Stimulated activated CD8-positive, alpha-beta memory T cell treated with anti-CD3 and anti-CD28 coated beads, Interleukin-12 subunit alpha, Interleukin-12 subunit beta, amount 100 ng/mL, for 24 hours (primary cell): Measurements from ENCODE around the gene PITPNC1.
"Not testable (repeated sequence)": the region's sequence is repeated elsewhere in the genome, so short reads cannot be mapped to it uniquely, and the experiment has no call there.

Experiments
- DNase-seq: peaks from one replicate; pipeline ENCODE4 v3.0.0-alpha.2; 2020; ENCODE audit errors: extremely low read depth

The PITPNC1 gene

DNA sequence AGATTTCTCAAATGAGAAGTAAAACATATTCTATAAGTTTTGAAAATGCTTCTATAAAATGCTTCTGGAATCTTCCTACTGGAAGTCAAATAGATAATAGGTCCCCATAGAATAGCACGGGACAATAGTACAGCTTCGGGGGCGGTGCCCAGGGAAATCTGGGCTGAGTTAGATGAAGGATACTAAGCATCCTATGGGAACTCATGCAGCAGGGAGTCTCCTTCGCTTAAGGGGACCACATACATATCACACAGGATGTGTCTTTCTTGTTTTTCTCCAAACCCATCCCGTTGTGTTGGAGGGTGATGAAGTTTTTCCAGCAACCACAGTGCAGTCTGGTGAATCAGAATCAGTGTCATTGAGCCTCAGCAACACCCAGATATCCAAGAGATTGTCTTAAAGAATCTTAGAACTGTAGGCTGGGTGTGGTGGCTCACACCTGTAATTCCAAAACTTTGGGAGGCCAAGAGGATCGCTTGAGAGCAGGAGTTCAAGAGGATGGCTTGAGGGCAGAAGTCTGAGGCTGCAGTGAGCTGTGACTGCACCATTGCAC, 84.2 kb downstream of the PITPNC1 start:
- no peak for DNase-seq

DNA sequence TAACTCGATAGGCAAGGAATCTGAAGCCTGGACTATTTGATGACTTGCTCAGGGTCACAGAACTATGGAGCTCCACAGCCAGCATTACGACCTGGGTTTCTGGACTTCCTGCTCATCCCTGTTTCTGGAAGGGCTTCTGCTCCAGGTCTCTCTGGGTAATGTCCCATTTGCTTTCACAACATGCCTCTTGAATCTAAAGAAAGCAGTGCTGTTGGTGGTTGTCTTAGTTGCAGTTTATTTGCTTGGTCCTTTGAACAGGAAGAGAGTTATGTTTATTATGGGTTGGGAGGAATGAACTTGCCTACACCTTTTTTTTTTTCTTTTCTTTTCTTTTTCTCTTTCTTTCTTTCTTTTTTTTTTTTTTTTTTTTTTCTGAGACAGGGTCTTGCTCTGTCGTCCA, 84.8 kb downstream of the PITPNC1 start:
- no peak for DNase-seq

DNA sequence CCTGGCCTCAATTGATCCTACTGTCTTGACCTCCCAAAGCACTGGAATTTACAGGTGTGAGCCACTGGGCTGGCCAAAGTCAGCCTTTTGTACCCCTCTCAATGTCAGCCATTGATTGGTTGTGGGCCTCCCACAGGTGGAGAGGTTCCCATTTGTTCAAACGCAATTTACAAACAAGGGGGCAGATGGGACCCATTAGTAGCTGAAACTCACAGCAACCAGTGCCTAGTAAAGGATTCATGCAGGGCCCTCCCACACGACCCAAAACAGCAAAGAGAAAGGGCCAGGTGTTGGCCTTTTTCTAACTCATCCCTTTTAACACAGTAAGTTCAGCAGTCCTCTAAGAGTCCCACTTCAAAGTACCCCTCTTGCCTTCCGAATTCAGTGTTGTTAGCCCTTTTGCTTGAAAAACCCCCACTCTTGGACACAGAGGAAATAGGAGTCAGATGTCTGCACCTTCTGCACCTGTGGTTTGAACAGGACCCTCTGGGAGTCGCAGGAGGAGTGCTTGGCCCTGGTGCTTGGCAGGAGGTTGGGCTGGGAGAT, 89.2 kb downstream of the PITPNC1 start:
- DNase-seq, result no peak

DNA sequence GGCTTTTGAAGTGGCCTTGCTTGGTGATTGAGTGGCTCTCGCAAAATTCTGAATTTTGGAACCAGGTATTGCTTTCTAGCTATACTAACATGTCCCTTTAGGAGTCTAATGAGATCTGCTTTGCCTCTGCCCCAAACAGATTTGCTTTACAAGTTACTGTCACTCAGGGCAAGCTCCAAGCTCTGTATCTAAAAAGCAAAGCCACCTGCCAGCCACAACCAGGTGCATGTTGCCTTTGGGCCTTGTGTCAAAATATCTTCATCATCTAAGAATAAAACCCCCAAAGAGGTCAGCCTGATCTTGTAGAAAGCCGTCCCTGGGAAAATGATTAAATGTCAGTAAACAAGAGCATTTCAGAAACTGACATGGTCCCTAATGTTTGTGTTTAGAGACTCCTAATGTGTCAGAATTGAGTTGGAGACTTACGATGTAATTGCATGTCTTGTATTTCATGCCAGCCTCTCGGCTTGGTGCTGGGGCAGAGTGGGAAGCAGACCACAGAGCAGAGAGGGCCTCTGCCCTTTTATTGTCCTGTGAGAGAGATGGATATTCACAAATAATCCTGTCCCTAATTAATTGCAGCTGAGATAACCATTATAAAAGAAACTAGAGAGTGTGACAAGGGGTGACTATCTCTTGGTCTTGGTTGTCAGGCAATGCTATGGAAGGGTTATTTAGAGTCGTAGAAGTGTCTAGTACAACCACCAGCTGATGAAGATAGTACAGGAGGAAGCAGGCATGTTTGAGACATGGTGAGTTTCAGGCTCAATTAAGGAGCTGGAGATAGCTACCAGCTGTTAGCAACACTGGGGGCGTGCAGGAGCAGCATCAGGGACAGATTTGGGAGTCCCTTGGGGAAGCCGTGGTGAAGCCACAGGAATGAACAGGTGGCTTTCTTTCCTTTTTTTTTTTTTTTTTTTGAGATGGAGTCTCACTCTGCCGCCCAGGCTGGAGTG, 90.7 kb downstream of the PITPNC1 start:
- no peak for DNase-seq

DNA sequence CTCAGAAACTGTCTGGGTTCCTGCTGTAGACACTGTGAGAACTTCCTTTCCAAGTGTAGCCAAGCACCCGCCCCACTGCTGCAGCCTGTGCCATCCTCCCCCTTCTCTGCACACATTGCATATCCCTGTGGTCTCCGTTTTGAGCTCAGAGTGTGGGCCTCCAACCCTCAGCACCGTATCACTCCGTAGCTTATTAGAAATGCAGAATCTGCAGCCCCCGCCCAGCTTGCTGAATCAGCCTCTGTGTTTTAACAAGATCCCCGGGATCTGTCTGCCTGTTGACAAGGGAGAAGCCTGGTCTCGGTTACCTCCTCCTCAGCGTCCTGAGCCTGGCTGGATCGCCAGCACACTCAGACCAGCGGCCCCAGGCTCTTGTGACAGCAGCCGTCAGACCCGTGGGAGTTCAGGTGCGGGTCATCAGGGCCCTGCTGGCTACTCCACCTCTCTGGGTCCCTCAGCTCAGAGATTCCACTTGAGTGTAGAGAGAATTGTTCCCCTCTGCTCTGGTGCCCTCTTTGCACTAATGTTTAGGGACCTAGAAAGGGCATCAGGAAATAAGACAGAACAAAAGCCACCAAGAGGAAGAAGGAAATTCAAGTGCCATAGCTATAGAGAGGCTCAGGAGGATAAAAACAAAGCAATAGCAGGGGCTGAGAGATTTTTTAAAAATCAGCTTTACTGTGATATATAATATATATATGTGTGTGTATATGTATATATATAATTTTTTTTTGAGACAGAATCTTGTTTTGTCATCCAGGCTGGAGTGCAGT, 92.3 kb downstream of the PITPNC1 start:
- DNase-seq, result no peak

DNA sequence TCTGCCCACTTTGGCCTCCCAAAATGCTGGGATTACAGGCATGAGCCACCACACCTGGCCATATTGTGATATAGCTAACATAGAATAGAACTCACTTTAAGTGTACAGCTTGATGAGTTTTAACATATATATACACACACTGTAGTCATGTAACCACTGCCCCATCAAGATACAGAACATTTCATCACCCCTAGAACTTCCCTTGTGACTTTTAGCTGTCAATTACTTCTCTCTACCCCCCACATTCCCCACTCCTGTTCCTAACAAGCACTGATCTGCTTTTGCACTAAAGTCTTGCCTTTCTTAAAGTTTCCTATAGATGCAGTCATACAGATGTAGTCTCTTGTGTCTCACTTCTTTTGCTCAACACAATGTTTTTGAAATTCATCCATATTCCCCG, 93.1 kb downstream of the PITPNC1 start:
- no peak for DNase-seq

DNA sequence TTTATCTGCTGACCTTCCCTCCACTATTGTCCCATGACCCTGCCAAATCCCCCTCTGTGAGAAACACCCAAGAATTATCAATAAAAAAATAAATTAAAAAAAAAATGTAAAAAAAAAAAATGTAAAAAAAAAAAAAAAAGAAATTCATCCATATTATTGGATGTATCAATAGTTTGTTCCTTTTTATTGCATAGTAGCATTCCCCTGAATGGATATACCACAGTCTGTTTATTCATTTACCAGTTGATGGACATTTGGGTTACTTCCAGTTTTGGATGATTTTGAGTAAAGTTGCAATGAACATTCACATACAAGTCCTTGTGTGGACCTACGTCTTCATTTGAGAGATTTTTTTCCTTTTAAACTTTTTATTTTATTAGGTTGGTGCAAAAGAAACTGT, 94.0 kb downstream of the PITPNC1 start:
- no peak for DNase-seq

DNA sequence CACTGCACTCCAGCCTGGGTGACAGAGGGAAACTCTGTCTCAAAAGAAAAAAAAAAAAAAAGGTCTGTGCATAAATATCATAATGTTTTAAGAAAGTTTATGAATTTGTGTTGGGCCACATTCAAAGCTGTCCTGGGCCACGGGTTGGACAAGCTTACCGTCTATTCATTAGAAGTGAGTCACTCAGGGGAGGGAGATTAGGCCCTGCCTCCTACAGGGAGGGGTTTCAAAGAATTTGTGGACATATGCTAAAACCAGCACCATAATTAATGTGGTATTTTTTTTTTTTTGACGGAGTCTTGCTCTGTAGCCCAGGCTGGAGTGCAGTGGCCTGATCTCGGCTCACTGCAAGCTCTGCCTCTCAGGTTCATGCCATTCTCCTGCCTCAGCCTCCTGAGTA, 95.5 kb downstream of the PITPNC1 start:
- DNase-seq, result not testable (repeated sequence)

DNA sequence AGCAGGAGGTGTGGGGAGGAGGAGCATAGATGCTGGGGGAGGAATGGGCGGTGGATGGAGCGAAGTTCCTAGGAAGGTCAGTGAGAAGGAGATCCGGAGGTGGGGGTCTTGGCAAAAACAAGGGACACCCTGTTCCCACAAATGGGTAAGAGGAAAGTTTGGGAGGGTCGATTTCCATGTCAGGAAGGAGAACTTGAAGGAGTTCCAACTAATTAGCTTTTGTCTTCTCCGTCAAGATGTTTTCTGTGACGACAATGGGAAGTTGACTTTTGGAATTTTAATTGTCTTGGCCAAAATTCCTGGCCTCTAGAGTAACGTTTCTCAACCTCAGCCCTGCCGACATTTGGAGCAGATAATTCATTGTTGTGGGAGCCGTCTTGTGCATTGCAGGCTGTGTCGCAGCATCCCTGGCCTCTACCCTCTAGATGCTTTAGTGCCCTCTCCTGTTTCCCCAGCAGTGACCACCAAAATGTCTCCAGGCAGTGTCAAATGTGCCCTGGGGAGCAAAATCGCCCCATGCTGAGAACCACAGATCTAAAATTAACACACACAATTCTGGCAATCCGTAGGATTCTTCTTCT, 97.1 kb downstream of the PITPNC1 start:
- no peak for DNase-seq

DNA sequence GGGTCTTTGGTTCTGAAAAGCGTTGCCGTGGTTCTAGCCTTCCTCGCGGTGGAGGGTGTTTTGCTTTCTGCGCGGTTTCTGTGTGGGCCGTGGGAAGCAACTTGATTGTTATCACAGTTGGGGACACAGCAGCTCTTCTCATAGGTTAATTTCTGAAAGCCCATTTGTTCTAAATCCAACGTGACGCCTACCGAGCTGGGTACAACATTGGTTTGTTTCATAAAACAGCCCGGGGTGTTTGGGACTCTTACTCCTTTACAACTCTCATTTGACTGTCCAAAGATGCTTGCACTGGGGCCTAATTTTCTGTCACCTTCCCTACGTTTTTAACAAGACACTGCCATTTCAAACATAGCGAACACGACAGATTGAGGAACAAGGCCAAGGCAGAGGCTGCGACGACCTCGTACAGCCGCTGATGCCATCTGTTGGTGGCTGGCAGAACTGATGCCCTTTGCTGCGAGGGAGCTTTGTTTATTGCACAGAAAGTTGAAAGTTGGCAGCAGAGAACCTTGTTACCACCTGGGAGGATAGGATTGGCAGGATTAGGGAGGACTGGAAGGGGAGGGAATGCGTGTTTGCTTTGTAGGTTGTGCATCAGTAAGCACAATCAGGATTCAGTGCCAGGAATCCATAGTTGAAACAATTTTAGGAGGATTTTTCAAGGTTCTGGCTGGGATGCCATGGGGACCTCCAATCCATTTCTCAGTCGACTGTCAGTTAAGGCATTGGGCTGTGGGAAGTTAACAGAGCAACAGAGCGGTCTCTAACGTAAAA, 98.3 kb downstream of the PITPNC1 start:
- DNase-seq, result peak; percentile 46

DNA sequence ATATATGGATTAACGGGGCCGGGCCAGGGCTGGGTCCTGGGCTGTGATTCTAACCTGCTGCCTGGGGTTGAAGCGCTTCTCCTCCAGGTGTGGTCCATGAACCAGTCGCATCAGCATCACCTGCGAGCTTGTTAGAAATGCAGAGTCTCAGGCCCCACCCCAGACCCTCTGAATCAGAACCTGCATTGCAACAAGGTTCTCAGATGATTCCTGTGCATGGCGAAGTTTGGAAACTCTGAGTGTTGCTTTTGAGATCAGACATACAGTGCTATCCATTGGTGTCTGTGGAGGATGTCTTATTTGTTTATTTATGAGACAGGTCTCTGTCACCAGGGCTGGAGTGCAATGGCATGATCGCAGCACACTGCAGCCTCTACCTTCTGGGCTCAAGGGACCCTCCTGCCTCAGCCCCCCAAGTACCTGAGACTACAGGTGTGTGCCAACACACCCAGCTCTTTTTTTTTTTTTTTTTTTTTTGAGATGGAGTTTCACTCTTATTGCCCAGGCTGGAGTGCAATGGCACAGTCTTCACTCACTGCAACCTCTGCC, 99.8 kb downstream of the PITPNC1 start:
- DNase-seq, result no peak

DNA sequence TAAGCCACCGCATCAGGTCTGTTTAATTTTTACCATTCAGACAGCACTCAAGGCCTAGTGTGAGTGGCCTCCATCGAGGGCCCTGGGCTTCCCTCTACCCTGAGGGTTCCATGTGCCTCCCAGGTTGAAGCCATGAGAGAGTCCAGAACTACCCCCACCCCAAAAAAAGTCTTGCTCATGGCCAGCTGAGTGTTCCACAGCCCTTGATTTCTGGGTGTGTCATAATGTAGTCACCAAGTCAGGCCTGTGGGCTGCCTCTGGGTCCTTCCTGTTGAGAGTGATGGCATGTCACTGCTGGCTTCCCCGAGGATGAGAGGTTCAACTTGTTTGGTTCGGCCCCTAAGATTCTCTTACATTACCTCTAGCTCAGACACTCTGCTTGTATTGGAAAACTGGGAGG, 100.6 kb downstream of the PITPNC1 start:
- DNase-seq, result no peak

DNA sequence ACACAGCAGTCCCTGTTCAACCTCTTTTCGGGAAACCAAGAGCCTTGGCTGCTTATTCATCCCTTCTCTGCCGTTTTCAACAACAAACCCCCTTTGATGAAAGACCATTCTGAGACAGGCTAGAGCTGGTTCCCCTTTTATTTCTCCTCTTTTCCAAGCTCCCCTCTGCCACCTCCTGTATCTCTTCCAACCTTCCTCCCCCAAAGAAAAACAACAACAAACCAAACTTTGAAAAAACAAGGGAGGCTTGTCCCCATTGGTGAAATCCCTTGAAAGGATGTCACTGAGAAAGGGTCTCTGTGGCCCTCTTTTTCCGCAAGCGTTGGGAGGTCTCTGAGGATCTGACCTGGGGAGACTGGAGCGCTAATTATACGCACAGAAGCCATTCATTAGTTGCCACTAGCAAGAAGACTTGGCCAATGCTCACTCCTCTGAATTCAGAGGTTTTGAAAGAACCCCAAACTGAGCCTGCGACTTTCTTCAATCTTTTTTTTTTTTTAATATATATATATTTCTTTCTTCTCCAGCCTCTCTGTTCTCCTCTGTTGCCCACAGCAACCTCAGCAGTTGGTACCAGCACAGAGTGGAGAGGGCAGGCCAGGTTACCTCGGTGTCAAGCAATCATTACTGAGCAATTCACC, 101.4 kb downstream of the PITPNC1 start:
- DNase-seq, result no peak

DNA sequence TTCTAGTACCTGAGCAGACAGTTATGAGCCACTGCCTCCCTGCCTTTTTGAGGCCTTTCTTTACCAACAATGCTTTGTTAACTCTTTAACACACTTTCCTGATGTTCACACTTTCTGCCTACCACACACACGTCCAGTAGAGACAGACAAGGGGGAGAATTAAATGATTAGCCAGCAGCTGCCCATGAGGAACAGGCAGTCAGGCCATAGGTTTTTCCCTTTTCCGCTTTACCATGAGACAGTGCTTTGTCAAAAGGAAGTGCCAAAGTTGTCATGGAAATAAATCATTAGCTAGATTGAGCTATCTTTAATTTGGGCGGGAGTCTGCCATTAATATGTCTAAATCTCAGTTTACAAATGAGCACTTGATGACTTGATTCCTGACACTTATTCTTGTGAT, 102.1 kb downstream of the PITPNC1 start:
- DNase-seq, result no peak

DNA sequence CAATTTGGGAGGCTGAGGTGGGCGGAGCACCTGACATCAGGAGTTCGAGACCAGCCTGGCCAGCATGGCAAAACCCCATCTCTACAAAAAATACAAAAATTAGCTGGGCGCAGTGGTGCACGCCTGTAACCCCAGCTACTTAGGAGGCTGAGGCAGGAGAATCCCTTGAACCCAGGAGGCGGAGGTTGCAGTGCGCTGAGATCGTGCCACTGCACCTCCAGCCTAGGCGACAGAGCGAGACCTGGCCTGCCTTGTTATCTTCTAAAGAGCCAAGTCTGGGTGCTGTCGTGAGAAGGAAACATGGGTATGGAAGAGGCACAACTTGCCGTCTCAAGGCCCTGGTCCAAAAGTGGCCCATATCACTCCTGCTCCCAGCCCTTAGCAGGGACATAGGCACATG, 103.9 kb downstream of the PITPNC1 start:
- DNase-seq, result not testable (repeated sequence)

DNA sequence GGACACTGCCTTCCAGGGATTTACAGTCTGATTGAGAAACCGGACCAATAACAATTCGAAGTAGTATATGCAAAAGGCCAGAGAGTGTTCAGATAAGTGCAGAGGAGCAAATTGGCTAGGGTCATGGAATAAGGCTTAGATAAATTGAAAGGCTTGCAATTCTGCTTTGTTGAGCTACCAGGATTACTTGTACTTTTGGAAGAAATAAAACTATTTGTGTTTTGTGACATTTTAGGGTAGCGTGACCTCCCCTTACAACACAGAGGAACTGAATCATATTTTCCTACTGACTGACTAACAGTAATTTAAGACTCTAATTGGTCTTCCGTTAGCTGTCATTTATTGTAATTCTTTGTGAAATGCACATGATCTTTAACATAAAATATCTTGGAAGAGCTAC, 104.7 kb downstream of the PITPNC1 start:
- no peak for DNase-seq

DNA sequence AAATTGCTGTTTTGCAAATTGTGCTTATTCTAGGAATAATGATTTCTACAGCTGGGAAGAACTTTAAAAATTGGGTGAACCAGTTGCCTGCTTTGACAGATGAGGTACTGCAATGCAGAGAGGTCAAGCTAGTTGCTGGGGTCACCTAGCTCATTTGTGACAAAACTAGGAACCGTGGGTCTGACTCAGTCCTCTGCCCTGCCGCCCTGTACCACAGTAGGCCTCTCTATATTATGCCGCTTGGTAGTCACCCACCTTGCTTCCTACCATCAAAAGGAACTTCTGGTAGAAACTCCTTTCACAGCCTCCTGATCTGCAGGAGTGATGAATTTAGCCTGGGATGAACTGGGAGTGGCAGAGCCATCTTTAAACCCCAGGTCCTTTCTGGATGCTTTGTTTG, 105.7 kb downstream of the PITPNC1 start:
- DNase-seq, result no peak

DNA sequence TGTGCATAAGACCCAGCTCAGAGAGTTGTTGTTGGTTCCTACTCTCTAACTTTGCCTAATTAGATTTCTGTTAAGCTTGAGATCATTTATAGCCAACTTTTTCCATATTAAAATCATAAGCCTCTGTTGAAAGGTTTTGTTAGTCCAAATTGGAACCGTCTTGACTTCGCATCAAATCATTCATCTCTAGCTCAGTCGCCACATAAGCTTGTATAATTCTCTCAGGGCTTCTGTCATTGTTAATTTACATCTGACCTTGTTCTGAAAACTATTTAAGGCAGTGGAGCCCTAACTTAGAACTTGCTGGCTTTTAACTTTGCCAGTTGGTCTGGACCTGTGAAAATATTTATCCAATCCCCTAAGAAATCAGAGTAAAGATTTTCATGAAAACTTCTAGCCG, 107.2 kb downstream of the PITPNC1 start:
- no peak for DNase-seq

DNA sequence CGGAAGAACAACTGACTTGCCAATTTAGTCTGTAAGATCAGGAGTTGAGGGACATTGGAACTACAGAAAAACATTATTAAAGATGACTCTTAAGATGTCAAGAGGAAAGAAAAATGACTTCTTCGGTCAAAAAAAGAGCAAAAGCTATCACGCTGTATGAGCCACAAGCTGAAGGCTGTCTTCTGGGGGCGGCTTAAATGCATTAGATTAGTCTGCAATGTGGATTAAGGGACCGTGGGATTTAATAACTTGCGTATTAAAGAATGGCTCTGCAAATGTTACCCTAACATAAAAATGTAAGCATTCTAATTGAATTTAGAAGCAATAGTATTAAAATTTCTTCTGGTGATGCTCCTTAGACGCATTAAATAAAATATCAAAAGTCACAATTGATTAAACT, 108.6 kb downstream of the PITPNC1 start:
- DNase-seq, result no peak

DNA sequence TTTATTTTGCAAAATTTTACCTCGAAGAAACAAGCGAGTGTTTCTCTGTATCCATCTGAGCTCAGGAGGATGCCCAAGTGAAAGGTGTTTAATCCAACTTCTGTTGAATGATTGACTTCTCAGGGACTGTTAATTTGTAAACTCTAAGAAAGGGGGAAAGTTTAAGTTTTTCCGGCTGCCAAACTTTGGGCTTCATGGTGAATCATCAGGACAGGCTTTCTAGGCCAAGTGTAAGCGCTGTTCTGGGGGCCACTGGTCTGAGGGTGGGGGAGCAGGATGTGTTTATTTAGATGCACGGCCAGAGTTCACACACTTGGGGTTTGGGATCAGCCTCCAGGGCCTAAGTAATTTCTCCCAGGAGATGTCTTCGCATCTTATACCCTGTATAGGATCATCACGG, 110.4 kb downstream of the PITPNC1 start:
- DNase-seq, result no peak
